H1 (cell line): ENCODE results near the gene AGFG2. TPM values are rescaled to one million over a fixed set of nuclear protein-coding genes. Genes with fewer than 3 reads are reported as not detected.

Experiments used
- CTCF ChIA-PET: fragments of 300-600 bp; sonication (Branson Sonifier 250); formaldehyde crosslinking; loops from one replicate; lab custom pipeline; 2021; ENCODE audit not compliant: partially characterized antibody; lab: Charles Lee
- POLR2A ChIA-PET: fragments of 300-600 bp; sonication (Branson Sonifier 250); formaldehyde crosslinking; loops from one replicate; lab custom pipeline; 2021; ENCODE audit warnings: inconsistent platforms; ENCODE audit not compliant: partially characterized antibody; lab: Charles Lee
- DNase-seq, 2 experiments: peaks; one replicate each; pipeline versions ENCODE4 v3.0.0 to v3.0.0-alpha.2; 2010 to 2022; ENCODE audit warnings: low spot score in 2 of 2, low read depth in 1 of 2, mixed read lengths in 1 of 2
- FAIRE-seq: peaks from 2 replicates; lab custom pipeline; 2011; peaks lifted over from hg19 to GRCh38; lab: Jason Lieb, UNC
- H2AFZ ChIP-seq: 2 replicates; pipeline ENCODE4 v1.8.1; 2012; ENCODE audit warnings: low read length, inconsistent platforms
- H2AK5ac ChIP-seq: 2 replicates; pipeline ENCODE4 v1.6.1; 2013; ENCODE audit warnings: low read depth, low read length
- H2BK120ac ChIP-seq: replicated peaks from 2 replicates; pipeline ENCODE3; 2013; ENCODE audit warnings: low read depth, low read length, inconsistent platforms
- H2BK12ac ChIP-seq: 2 replicates; pipeline ENCODE4 v1.6.1; 2013; ENCODE audit warnings: low read depth, low read length
- H2BK15ac ChIP-seq: 2 replicates; pipeline ENCODE4 v1.6.1; 2013; ENCODE audit warnings: low read length
- H2BK20ac ChIP-seq: 2 replicates; pipeline ENCODE4 v1.6.1; 2013; ENCODE audit warnings: low read length
- H2BK5ac ChIP-seq: 2 replicates; pipeline ENCODE4 v1.6.1; 2013; ENCODE audit warnings: low read depth, low read length
- H3K14ac ChIP-seq: 2 replicates; pipeline ENCODE4 v1.6.1; 2013; ENCODE audit warnings: inconsistent platforms; ENCODE audit not compliant: insufficient read length
- H3K18ac ChIP-seq: 2 replicates; pipeline ENCODE4 v1.6.1; 2013; ENCODE audit warnings: low read length; ENCODE audit errors: extremely low read depth
- H3K23ac ChIP-seq: 2 replicates; pipeline ENCODE4 v1.6.1; 2013; ENCODE audit warnings: inconsistent platforms; ENCODE audit not compliant: insufficient read length
- H3K23me2 ChIP-seq: 2 replicates; pipeline ENCODE4 v1.6.1; 2013; ENCODE audit warnings: low read depth, low read length
- H3K27ac ChIP-seq: 2 replicates; pipeline ENCODE4 v1.6.1; 2011; ENCODE audit warnings: low read depth, low read length, inconsistent platforms
- H3K27me3 ChIP-seq, 4 experiments: replicated peaks in 1 of 4; 1 replicate in 1 of 4; 2 replicates in 3 of 4; pipeline versions ENCODE4 v1.6.1 to v1.8.1; 2011 to 2013; ENCODE audit warnings: low read length in 3 of 4, mild to moderate bottlenecking in 3 of 4, inconsistent platforms in 2 of 4, mixed read lengths in 2 of 4, moderate library complexity in 1 of 4; ENCODE audit not compliant: control insufficient read depth in 3 of 4, insufficient read depth in 3 of 4; ENCODE audit errors: extremely low read depth in 1 of 4
- H3K36me3 ChIP-seq, 4 experiments: 2 replicates each; pipeline versions ENCODE4 v1.6.1 to v1.8.1; 2011 to 2013; ENCODE audit warnings: mild to moderate bottlenecking in 4 of 4, low read length in 3 of 4, moderate library complexity in 2 of 4, control low read depth in 1 of 4, inconsistent platforms in 1 of 4; ENCODE audit not compliant: insufficient read depth in 4 of 4, control insufficient read depth in 2 of 4
- H3K4ac ChIP-seq: replicated peaks from 2 replicates; pipeline ENCODE3; 2013; ENCODE audit warnings: low read length, low read depth, mixed read lengths, inconsistent platforms; ENCODE audit not compliant: insufficient read length
- H3K4me1 ChIP-seq, 4 experiments: replicated peaks in 1 of 4; 1 replicate in 1 of 4; 2 replicates in 3 of 4; pipeline versions ENCODE4 v1.6.1 to v1.8.1; 2011 to 2013; ENCODE audit warnings: low read length in 3 of 4, inconsistent platforms in 2 of 4, mixed read lengths in 1 of 4; ENCODE audit not compliant: insufficient read depth in 4 of 4, control insufficient read depth in 3 of 4
- H3K4me2 ChIP-seq, 2 experiments: 2 replicates each; pipeline versions ENCODE4 v1.6.1 to v1.8.1; 2011 to 2013; ENCODE audit warnings: low read depth in 2 of 2, low read length in 2 of 2, control low read depth in 1 of 2, inconsistent platforms in 1 of 2, mild to moderate bottlenecking in 1 of 2; ENCODE audit not compliant: insufficient read depth in 1 of 2
- H3K4me3 ChIP-seq, 4 experiments: fragments of 200-600, 300-600 bp in 1 of 4; sonication (generic), shearing (Covaris generic), sonication (Bioruptor Twin) in 1 of 4; 2 replicates each; pipeline versions ENCODE4 v1.5.1 to v1.8.1; 2011 to 2016; ENCODE audit warnings: low read length in 4 of 4, low read depth in 3 of 4, control low read depth in 2 of 4, inconsistent platforms in 2 of 4, mild to moderate bottlenecking in 2 of 4, mixed read lengths in 1 of 4, moderate library complexity in 1 of 4; ENCODE audit not compliant: insufficient read depth in 2 of 4; ENCODE audit errors: extremely low read depth in 1 of 4
- H3K56ac ChIP-seq: replicated peaks from 2 replicates; pipeline ENCODE3; 2013; ENCODE audit warnings: low read depth, mild to moderate bottlenecking, mixed read lengths, low read length, inconsistent platforms; ENCODE audit not compliant: insufficient read length
- H3K79me1 ChIP-seq: 2 replicates; pipeline ENCODE4 v1.6.1; 2013; ENCODE audit warnings: low read depth, low read length, control low read depth
- H3K79me2 ChIP-seq, 2 experiments: 2 replicates each; pipeline versions ENCODE4 v1.6.1 to v1.8.1; 2012 to 2013; ENCODE audit warnings: low read length in 2 of 2, mild to moderate bottlenecking in 2 of 2, inconsistent platforms in 1 of 2; ENCODE audit not compliant: insufficient read depth in 2 of 2, control insufficient read depth in 1 of 2
- H3K9ac ChIP-seq, 4 experiments: replicated peaks in 1 of 4; 1 replicate in 1 of 4; 2 replicates in 3 of 4; pipeline versions ENCODE4 v1.6.1 to v1.8.1; 2011 to 2013; ENCODE audit warnings: low read depth in 3 of 4, low read length in 3 of 4, control low read depth in 2 of 4, mild to moderate bottlenecking in 2 of 4, moderate library complexity in 2 of 4, inconsistent platforms in 1 of 4; ENCODE audit errors: extremely low read depth in 1 of 4
- H3K9me3 ChIP-seq, 2 experiments: 2 replicates each; pipeline versions ENCODE4 v1.6.1 to v1.8.1; 2012 to 2013; ENCODE audit warnings: mild to moderate bottlenecking in 2 of 2, moderate library complexity in 2 of 2, control low read depth in 1 of 2, inconsistent platforms in 1 of 2, low read depth in 1 of 2, low read length in 1 of 2, mixed read lengths in 1 of 2; ENCODE audit not compliant: insufficient read depth in 2 of 2
- H4K20me1 ChIP-seq, 2 experiments: replicated peaks in 1 of 2; 2 replicates each; pipeline versions ENCODE3 to v1.8.1; 2011 to 2013; ENCODE audit warnings: inconsistent platforms in 2 of 2, low read length in 2 of 2, mild to moderate bottlenecking in 1 of 2; ENCODE audit not compliant: insufficient read depth in 2 of 2, control insufficient read depth in 1 of 2
- H4K5ac ChIP-seq: 2 replicates; pipeline ENCODE4 v1.6.1; 2013; ENCODE audit warnings: low read length, low read depth, mixed read lengths, inconsistent platforms; ENCODE audit not compliant: insufficient read length
- H4K8ac ChIP-seq: 2 replicates; pipeline ENCODE4 v1.8.0; 2013; ENCODE audit warnings: mild to moderate bottlenecking, moderate library complexity, low read length, inconsistent platforms; ENCODE audit not compliant: insufficient read depth; ENCODE audit errors: extremely low read depth
- H4K91ac ChIP-seq: replicated peaks from 2 replicates; pipeline ENCODE3; 2013; ENCODE audit warnings: low read length, mixed read lengths, inconsistent platforms; ENCODE audit not compliant: insufficient read length
- CEBPB ChIP-seq: IDR thresholded peaks from 2 replicates; pipeline ENCODE4 v1.6.1; 2012; ENCODE audit warnings: low read depth, low read length
- CTCF ChIP-seq, 3 experiments: IDR thresholded peaks; 1 replicate in 2 of 3; 2 replicates in 1 of 3; pipeline versions ENCODE4 v1.5.1 to v1.6.1; 2011; ENCODE audit warnings: low read length in 3 of 3, mild to moderate bottlenecking in 3 of 3, inconsistent platforms in 2 of 3, low read depth in 1 of 3, moderate library complexity in 1 of 3; ENCODE audit not compliant: insufficient read depth in 1 of 3; ENCODE audit errors: control extremely low read depth in 1 of 3
- EP300 ChIP-seq, 2 experiments: IDR thresholded peaks; 1 replicate in 1 of 2; 2 replicates in 1 of 2; pipeline ENCODE4 v1.6.1; 2011 to 2012; ENCODE audit warnings: low read depth in 2 of 2, low read length in 2 of 2, mild to moderate bottlenecking in 2 of 2, borderline replicate concordance in 1 of 2, inconsistent platforms in 1 of 2, moderate library complexity in 1 of 2
- FOSL1 ChIP-seq: IDR thresholded peaks from 2 replicates; pipeline ENCODE4 v1.6.1; 2011; ENCODE audit warnings: mild to moderate bottlenecking, low read depth, low read length, moderate library complexity; ENCODE audit not compliant: insufficient read depth
- GTF2F1 ChIP-seq: IDR thresholded peaks from 2 replicates; pipeline ENCODE4 v1.6.1; 2012; ENCODE audit warnings: low read depth, low read length, improper control_type of control experiment, borderline replicate concordance
- KDM5A ChIP-seq: fragments of 200-600 bp; IDR thresholded peaks from 2 replicates; pipeline ENCODE4 v1.7.1; 2012; ENCODE audit warnings: mild to moderate bottlenecking, low read length, inconsistent platforms, mixed read lengths
- RXRA ChIP-seq: IDR thresholded peaks from 2 replicates; pipeline ENCODE4 v1.6.1; 2011; ENCODE audit warnings: low read depth, mild to moderate bottlenecking, low read length, moderate library complexity; ENCODE audit not compliant: insufficient read depth
- SAP30 ChIP-seq: fragments of 300-600 bp; sonication (generic); IDR thresholded peaks from 2 replicates; pipeline ENCODE4 v1.7.1; 2012; ENCODE audit warnings: low read length, moderate library complexity, mild to moderate bottlenecking, inconsistent platforms; ENCODE audit not compliant: insufficient read depth, insufficient replicate concordance
- SIRT6 ChIP-seq: IDR thresholded peaks from one replicate; pipeline ENCODE4 v1.7.1; 2012; ENCODE audit warnings: low read length, inconsistent platforms
- SP1 ChIP-seq: IDR thresholded peaks from 2 replicates; pipeline ENCODE4 v1.6.1; 2011; ENCODE audit warnings: low read depth, low read length
- TBP ChIP-seq: IDR thresholded peaks from 2 replicates; pipeline ENCODE4 v1.6.1; 2011; ENCODE audit warnings: low read depth, low read length, improper control_type of control experiment
- WGBS, 2 experiments: shearing (Covaris generic) in 1 of 2; methylation state at CpG; one replicate each; pipeline versions ENCODE4 v1.1.6 to v1.1.7; 2013 to 2015; ENCODE audit warnings: low lambda C conversion rate in 2 of 2, mixed read lengths in 2 of 2, inconsistent platforms in 1 of 2, low coverage in 1 of 2, missing lambda C conversion rate in 1 of 2; ENCODE audit not compliant: insufficient replicate concordance in 2 of 2, insufficient coverage in 1 of 2, insufficient read length in 1 of 2; ENCODE audit errors: extremely low coverage in 1 of 2, missing lambda C conversion rate in 1 of 2; 5-methylcytosine and 5-hydroxymethylcytosine counted together
- polyA plus RNA-seq, 7 experiments: library from polyadenylated mRNA; depleted of rRNA in 3 of 7; stranded (reverse) in 5 of 7; unstranded in 2 of 7; fragments of >200 nt in 5 of 7; fragments of 200-250 nt in 2 of 7; gene quantifications; 1 replicate in 5 of 7; 2 replicates in 1 of 7; 4 replicates in 1 of 7; pipeline versions ENCODE4 v1.2.1 to v1.2.3, GENCODE V29; 2011 to 2013; ENCODE audit warnings: missing spikeins in 2 of 7, mixed read lengths in 2 of 7
- total RNA-seq: library from RNA; stranded (reverse); fragmentation: NEBNext Ultra II Directional; extraction: Animal tissue kit (Norgen Biotek cat#: 25700); gene quantifications from 2 replicates; pipeline ENCODE4 v1.2.1, GENCODE V29; 2021

AGFG2 gene
- total and polyA plus RNA-seq, 2 of the 8 experiments (the other 6 are each of a cell fraction or from before 2014, with no cell fraction given), result 7.6 to 11.2 TPM

- Histone ChIP-seq H2BK5ac (no peak overlapping the region), H3K79me2 (no peaks in the 10 kb centered on the region), H4K8ac (no peak overlapping the region), H3K9ac (no peak overlapping the region; a peak in 1 of 7 replicates), H3K23ac (no peak overlapping the region), H3K56ac (no peak overlapping the region), H3K9me3 (no peaks in the 10 kb centered on the region), H2BK20ac (no peak overlapping the region), H3K4ac (no peak overlapping the region), H3K4me1 (peaks cover 2 to 26% (median 14%) of the 10 kb centered on the region in 4 experiments), H2BK15ac (no peak overlapping the region), H4K91ac (no peak overlapping the region), H2BK12ac (no peak overlapping the region), H3K14ac (no peak overlapping the region), H4K20me1 (peaks cover 0 to 7% of the 10 kb centered on the region in 2 experiments), H3K23me2 (peaks cover 7% of the 10 kb centered on the region; the same call in 1 of the 2 replicates), H4K5ac (no peak overlapping the region), H2BK120ac (no peak overlapping the region), H2AFZ (no peak overlapping the region), H3K27me3 (peaks cover 0 to 4% (median 2%) of the 10 kb centered on the region in 4 experiments; a peak in 5 of 7 replicates), H3K36me3 (peaks cover 0 to 9% (median 0%) of the 10 kb centered on the region in 4 experiments; a peak in 2 of 8 replicates), H3K4me2 (peak overlapping the region in 1 of 2 experiments; percentile 14; a peak in 2 of 4 replicates), H3K79me1 (no peaks in the 10 kb centered on the region), H3K27ac (no peak overlapping the region), H2AK5ac (no peak overlapping the region), H3K4me3 (no peak overlapping the region; a peak in 1 of 8 replicates), H3K18ac (no peak overlapping the region)
- DNase-seq (peak; percentile 72 to 81), FAIRE-seq (no peak)
- 66% methylated on average over 7 of the region's 9 CpGs; no CpG with 5 or more reads in 1 of the 2 experiments for WGBS, 2 experiments
- ChIA-PET CTCF (interaction anchor here (0.6 to 1.8 kb wide), 14 partner anchors 8 to 215 kb away, joined by 3 to 11 read pairs (median 3); no protein-coding TSS in a partner anchor), POLR2A (interaction anchor here (0.6 to 1.9 kb wide), 5 partner anchors 10 to 95 kb away, joined by 3 to 6 read pairs (median 3); partner anchors contain the start of gene ZCWPW1)
- TF ChIP-seq CTCF (IDR thresholded peaks at IDR 0.05; ENCODE audit: control extremely low read depth in 1 of 3, insufficient read depth in 1 of 3, low read depth in 1 of 3, low read length in 3 of 3), result no peak
- TF ChIP-seq SAP30, result no peak
- TF ChIP-seq FOSL1, result no peak
- no peak for TF ChIP-seq KDM5A
- TF ChIP-seq GTF2F1, result no peak
- TF ChIP-seq SP1, result 0 out of 2 replicates have a peak, but pooled peaks have one; percentile 36
- TF ChIP-seq RXRA, result no peak
- no peak for TF ChIP-seq EP300 (IDR thresholded peaks at IDR 0.05; ENCODE audit: borderline replicate concordance in 1 of 2, low read depth in 2 of 2, low read length in 2 of 2)
- TF ChIP-seq SIRT6, result no peak
- TF ChIP-seq TBP, result no peak
- TF ChIP-seq CEBPB, result no peak
These were observed 49.2 kb upstream of the AGFG2 start for GRCh38 chr7:100489824-100490223.
